Right hindlimb (tissue), 1 donor: Measurements from ENCODE around the gene GPC3.
"Not testable (repeated sequence)": the region's sequence is repeated elsewhere in the genome, so short reads cannot be mapped to it uniquely, and the experiment has no call there.

Experiments used
- DNase-seq: peaks from one replicate; pipeline ENCODE4 v3.0.0-alpha.2; 2018

GPC3 gene

GRCh38 chrX:133746593-133746992, 238.8 kb downstream of the GPC3 start:
- DNase-seq, result no peak

GRCh38 chrX:133745349-133745748, 240.0 kb downstream of the GPC3 start:
- DNase-seq, result no peak

- no peak for DNase-seq
Observed at GRCh38 chrX:133742602-133743305, 242.6 kb downstream of the GPC3 start.

GRCh38 chrX:133741303-133741702, 244.1 kb downstream of the GPC3 start:
- DNase-seq, result no peak

GRCh38 chrX:133726642-133727041, 258.8 kb downstream of the GPC3 start:
- DNase-seq, result no peak

GRCh38 chrX:133726211-133726630, 259.2 kb downstream of the GPC3 start:
- no peak for DNase-seq

GRCh38 chrX:133723930-133724329, 261.5 kb downstream of the GPC3 start:
- no peak for DNase-seq

- DNase-seq, result no peak
Observed at GRCh38 chrX:133722756-133723155, 262.6 kb downstream of the GPC3 start.

GRCh38 chrX:133720269-133720668, 265.1 kb downstream of the GPC3 start:
- not testable (repeated sequence) for DNase-seq

- no peak for DNase-seq
Observed at GRCh38 chrX:133715715-133716114, 269.7 kb downstream of the GPC3 start.

- DNase-seq, result no peak
Observed at GRCh38 chrX:133709501-133709900, 275.9 kb downstream of the GPC3 start.

GRCh38 chrX:133706890-133707289, 278.5 kb downstream of the GPC3 start:
- DNase-seq, result no peak

GRCh38 chrX:133702230-133702629, 283.2 kb downstream of the GPC3 start:
- no peak for DNase-seq

GRCh38 chrX:133699023-133699728, 286.2 kb downstream of the GPC3 start:
- no peak for DNase-seq

- DNase-seq, result no peak
Observed at GRCh38 chrX:133698298-133698697, 287.1 kb downstream of the GPC3 start.

GRCh38 chrX:133697656-133698055, 287.7 kb downstream of the GPC3 start:
- DNase-seq, result no peak

- DNase-seq, result no peak
Observed at GRCh38 chrX:133689997-133690599, 295.3 kb downstream of the GPC3 start.

- DNase-seq, result no peak
Observed at GRCh38 chrX:133685822-133686221, 299.6 kb downstream of the GPC3 start.

- no peak for DNase-seq
Observed at GRCh38 chrX:133681897-133682296, 303.5 kb downstream of the GPC3 start.

- no peak for DNase-seq
Observed at GRCh38 chrX:133681421-133681820, 304.0 kb downstream of the GPC3 start.

GRCh38 chrX:133677123-133678063, 308.0 kb downstream of the GPC3 start:
- no peak for DNase-seq

GRCh38 chrX:133676344-133677122, 308.9 kb downstream of the GPC3 start:
- no peak for DNase-seq
